GM19452 (cell line): ENCODE results near the gene FGFR2.

Source experiments
- ATAC-seq: cut with Tn5 transposase; IDR thresholded peaks from one replicate; pipeline ENCODE4 v1.9.1; 2021; ENCODE audit not compliant: unreplicated experiment

Gene FGFR2

DNA sequence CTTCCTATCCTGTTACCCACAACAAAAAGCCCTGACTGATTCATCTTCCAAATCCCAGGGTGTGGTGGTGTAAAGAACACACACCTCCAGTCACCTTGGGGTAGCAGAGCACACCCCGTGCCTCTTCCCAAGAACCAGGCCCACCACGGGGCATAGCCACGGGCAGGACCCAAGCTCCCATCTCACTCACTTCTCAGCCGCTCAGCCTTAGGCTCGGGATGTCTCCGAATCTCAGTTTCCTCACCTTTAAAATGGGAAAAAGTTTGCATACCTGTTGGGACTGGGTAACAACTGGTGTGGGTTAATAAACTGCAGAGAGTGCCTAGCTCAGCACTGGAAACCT, 139.0 kb downstream of the FGFR2 start:
- no peak for ATAC-seq

DNA sequence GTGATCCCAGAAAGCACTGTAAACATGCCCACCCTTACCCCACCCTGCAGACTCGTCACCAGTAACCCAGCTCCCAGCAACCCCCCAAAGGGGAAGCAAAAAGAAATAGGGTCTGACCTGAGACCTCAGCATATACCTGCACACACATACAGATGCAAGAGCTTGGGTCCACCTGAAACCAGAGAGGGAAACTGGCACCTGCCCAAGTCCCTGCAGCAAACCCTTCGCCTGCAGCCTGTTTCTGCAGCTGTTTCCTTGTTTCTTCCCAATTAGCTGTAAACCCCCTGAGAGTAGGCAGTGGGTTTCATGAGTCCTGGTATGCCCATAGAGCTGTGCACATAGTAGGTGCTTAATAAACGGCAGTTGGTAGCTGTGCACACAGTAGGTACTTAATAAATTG, 140.5 kb downstream of the FGFR2 start:
- no peak for ATAC-seq

DNA sequence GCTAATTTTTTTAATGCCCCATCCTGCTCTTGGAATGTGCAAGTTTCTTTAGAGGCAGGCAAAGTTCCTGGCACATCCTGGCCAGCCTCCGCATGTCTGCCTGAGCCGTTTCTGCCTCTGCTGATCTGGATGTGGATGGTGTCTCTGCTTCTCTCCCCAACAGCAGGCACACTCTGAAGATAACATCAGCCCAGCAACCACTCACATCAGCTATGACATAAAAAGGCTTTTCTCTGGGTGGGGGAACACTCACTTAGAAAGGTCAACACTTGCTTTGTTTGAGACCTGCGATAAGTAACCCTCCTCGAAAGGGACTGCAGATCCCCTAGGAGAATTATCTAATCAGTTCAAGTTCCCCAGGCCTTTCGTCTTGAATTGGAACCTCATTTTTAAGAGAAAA, 142.9 kb downstream of the FGFR2 start:
- ATAC-seq, result no peak

DNA sequence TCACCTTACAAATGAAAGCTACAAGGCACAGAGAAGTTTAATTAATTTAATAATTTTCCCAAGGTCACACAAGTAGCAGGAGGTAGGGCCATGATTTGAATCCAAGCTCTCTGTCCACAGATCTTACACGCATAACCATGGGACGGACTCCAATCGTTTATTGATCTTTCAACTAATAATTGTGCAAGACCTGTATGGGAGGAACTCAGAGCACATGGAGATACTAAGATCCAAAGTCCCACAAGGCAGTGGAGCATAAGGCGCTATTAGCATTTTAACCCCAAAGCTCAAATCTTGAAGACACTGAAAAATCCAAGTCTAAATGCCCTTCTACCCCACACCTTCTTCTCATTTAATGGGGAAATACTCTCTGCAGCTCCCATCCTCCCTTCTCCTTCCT, 143.5 kb downstream of the FGFR2 start:
- ATAC-seq, result no peak

DNA sequence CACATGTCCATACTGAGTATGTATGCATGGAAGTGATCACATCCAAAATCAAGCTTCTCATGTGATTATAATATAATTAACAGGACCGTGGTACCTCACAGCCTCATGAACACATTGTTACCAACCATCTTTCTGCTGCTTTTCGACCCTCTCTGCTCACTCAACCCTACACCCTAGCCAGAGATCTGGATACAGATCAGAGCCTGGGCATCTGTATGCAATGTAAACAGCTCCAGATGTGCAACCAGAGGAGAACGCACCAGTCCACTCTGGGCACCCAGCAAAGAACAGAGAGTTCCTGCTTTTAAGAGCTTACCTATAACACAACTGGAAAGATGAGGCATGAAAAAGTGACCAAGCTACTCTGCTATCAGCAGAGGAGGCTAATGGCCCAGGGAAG, 145.1 kb downstream of the FGFR2 start:
- ATAC-seq, result no peak

DNA sequence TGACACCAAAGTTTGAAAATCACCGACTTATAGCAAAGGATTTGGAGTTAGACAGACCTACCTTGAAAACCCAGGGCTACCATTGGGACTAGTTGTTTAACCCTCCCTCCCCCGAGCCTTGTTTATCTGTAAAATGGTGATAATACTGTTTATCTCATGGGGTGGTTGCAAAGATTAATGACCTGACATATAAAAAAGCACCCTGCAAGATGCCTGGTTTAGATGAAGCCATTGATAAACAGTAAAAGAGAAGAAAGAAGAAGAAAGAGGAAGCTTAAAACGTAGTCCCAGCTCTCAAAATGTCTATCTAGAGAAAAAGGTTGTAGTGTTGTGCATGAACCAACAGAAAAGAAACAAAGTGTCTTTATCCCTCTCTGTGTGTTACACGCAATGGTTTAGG, 145.7 kb downstream of the FGFR2 start:
- ATAC-seq, result no peak

DNA sequence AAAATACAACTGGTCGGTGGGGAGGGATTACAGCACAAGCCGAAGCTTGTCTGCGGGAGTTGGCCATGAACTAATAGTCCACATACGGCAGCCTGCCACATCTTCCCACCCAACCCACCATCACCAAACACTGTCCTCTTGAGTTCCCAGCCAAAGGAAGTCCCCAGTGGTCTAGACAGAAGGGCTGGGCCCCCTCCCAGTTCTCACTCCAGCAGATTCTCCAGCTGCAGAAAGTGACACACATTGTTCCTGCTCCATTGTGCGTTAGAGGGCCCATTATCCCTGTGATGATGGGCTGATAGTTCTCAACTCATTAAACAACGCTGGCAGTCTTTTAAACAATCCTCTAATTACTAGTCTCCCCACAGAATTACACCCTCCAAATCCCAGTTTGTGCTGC, 148.0 kb downstream of the FGFR2 start:
- ATAC-seq, result no peak

DNA sequence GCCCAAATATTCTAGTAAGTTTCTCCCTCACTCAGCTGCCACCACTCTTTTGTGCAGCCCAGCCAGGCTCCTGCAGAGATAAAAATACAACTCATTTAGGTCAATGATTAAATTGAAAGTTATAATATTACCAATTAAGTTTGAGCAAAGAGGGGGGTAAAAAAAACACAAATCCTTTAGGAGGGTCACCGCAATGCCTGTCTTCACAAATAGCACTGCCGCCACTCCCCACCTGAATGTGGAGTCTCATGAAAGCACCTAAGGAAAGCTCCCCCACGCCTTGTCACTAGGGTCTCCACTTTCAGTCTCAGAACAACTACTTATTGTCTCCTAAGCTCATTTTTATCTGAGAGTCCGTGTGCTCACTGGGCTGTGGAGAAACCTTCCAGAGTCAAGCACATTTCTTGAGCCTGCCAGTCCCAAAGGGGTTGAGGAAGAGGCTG, 148.7 kb downstream of the FGFR2 start:
- peak; percentile 32 for ATAC-seq

DNA sequence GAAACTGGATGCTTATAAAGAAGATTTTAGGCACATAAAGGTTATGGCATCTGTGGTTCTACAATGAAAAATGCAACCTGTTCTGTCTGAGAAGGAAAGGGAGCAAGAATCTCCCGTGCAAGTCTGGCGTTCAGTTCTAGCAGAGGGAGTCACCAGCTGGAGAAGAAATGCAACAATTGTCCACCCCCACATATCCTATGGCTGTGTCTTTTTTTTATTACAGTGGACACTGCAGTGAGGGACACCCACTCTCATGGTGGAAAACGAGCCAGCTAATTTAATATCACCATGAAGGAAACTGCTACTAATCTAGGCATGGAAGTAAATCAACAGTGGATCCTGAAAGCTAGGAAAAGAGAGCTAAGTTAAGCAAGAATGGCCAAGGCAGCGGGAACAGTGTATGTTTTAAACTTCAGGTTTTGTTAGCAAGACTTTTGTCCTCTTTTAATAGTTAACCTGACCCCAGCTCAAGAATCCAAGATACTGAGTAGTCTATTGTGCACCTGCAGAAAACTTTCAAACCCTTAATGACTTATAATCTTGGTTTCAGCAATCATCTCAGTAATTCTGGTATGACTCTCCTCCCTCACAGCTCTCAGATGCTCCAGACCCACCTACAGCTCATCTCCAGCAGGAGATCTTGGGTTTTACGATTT, 149.3 kb downstream of the FGFR2 start:
- ATAC-seq, result peak; percentile 97

DNA sequence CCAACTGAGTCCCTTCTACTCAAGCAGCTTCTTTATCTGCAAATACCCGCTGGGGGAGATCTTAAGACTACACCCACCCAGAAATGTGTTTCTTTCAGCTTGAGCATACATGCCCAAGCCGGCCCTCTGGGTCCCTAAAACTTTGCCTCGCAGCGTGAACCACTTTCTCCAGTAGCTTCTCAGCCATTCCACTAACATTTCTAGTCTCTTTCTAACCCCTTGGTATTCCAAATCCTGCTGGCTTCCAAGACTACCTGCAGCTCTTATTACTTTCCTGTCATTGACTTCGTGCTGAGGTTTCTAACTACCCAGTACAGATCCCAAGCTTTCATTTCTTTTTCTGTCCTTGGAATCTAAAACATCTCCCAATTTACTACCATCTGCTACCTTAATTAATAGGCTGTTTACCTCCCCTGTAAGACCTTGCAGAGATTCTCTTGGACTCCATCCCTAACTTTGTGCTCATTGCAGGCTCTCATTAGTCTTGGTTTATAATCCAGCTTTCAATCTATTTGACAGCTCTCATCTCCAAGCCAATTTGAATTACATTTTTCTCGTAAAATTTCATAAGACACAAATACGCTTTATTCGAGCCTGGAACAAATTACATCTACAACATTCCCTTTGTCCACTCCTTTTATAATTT, 153.6 kb downstream of the FGFR2 start:
- ATAC-seq, result no peak

DNA sequence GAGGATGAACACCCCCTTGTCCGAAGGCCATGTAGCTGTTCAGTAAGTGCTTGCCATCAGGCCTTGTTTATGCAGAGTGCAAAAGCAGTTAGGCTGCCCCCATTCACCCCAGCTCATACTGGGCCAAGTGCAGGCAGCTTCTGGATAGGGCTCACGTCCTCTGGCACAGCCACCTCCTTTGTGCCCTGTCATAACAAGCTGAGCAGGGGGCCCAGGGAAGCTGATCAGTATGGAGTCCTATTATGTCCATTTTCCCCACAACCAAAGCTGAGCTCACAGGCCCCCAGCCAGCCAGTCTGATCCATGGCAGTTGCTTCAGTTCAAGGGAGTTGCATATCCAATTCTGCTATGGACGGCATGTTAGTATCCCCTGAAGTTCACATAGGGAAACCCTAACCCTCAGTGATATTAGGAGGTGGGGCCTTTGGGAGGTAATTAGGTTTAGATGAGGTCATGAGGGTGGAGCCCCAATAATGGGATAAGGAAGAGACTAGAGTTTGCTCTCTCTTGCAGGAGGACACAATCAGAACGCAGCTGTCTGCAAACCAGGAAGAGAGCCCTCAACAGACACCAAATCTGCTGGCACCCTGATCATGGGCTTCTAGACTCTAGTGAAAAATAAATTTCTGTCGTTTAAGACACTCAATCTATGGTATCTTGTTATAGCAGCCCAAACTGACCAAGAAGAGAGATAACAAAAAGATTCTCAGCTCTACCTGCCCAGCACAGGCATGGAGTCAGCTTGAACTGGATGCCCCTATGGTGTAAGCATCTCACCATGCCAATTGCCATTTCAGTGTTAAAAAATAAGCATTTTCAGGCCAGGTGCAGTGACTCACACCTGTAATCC, 155.9 kb downstream of the FGFR2 start:
- no peak for ATAC-seq

DNA sequence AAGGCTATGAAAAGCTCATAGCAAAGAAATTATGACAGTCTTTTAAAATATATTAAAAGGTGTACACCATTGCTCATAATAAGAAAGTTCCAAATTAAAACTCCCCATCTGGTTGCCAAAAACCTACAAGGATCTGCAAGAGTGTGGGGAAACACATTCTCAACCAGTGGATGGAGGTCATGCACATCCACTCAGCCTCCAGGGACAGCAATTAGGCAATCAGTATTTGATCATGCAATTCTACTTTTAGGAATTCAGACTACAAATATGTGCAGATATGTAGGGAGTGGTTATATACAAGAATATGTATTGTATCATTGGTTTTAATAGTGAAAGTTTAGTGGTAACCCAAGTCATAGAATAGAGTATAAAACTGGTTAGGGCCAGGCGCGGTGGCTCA, 157.8 kb downstream of the FGFR2 start:
- no peak for ATAC-seq

DNA sequence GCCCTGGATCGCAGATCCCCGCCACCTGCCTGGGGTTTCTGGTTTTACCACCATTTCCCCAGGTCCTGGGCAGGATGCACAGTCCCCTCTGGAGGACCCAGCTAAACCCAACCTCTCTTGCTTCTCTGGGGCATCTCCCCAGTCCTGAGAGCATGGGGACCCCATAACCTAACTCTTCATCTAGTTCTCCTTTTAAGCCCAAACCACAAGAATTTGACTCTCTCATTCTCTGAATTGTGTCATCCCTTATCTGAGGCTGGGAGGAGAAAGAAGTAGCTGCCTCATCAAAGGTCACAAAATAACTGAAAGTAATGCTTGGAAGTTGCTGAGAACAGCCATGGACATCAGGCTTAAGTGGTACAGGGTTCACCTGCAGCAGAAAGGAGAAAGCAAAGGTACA, 159.9 kb downstream of the FGFR2 start:
- no peak for ATAC-seq

DNA sequence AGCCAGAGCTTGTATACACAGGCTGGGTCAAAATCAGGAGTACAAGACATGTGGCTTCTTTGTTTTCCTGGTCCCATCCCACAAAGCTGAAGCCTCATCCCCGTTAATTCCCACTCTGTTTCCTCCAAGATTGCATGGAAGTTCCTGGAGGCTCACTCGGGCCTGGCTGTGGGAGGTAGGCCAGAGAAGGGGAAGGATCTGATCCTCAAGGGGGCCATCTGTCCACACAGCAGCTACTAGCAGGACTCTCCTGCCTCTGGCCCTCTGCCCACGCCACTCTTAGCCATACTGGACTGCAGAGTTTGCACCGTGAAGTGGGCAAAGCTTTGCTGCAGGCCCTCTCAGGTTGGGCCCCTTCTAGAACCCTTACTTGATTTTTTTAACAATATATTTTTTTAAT, 160.6 kb downstream of the FGFR2 start:
- no peak for ATAC-seq

DNA sequence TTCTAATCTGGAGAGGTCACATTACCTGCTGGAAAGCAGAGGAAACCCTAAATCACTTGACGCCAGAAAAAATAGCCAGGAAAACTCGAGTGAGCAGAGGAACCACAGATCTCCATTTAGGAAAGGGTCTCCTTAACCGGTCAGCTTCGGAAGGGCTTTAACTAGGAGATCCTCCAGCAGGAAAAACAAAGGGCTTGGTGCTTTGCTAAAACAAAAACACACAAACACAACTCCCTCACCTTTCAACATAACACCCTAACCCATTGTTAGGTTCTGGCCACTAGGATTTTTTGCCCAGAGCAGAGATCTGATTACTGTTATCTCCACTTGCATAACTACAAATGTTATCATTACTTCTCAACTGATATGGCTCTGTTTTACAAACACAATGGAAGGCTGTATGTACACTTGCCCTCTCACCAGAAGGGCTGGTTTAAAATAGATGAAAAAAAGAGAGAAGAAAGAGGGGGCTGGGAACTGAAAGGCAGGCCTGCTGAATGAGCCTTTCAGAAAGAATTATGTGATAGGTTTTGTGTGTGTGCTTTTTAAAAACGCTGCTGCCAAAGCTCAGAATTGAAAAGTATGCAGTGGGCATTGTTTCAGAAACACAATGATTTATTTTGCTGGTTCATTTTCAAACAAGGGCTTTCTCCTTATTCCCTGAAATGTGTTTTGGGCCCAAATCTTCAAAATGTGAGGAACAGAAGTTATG, 161.5 kb downstream of the FGFR2 start:
- ATAC-seq, result no peak

DNA sequence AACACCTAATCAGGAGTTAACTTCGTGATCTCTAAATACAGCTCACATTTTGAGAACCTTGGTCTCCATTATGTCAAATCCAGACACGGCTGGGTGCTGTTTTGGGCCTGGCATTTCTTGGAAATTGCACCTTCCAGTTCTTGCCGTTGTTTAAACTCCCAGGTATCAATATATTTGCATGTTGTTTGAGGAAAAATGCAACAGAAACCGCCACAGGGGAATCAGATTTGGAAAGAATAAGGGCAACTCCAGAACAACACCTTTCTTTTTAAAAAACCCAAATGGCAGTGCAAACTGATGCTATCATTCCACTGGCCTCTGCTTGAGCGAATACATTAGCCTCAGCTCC, 162.0 kb downstream of the FGFR2 start:
- no peak for ATAC-seq

DNA sequence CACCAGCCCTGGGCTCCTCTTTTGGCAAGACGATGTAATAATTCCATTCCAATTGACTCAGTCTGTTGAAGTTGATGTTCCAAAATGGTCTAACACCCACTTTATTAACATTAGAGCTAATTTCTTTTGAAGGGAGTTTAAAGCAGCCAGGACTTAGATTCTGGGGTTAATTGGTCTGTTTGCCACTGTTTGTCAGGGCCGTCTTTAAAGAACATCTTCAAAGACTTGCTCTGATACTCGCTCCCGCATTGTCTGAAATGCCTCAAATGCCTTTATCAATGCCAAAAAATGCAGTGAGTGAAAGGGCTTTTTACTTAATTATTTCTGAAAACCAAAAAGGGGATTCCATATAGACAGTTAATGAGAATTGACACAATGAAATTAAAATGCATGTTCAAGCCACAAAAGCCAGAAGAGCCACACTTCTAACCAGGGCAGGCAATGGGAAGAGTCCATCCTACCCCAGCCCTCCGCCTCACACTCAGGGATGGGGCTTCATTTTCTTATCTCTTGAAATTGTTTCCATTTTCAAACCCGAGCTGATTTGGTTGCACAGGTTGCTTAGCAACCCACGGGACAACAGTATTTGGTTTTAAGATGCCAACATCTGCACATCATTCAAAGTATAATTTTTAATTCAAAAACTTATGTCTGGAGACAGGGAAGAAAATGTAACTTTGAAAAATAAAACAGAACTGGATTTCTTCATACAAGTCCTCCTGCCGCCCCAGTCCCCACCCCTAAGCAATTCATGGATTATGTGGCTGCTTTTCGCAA, 163.0 kb downstream of the FGFR2 start:
- no peak for ATAC-seq

DNA sequence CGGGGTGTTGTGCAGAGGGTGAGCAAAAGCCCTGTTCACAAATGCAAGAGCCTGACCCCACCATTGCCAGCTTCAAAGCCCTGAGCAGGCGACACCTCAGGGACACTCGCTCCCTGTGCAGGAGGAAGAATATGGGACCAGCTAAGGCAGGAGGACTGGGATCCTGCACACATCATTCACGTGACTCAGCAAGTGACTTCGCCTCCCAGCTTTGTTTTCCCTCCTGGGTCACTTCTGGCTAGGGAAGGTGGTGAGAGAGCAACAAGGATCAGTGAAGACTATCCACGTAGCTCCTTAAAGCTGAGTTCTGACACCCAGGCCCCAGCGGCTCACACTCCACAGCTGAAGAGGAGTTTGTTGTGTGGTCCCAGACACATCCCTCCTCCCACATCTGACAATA, 164.3 kb downstream of the FGFR2 start:
- ATAC-seq, result no peak

DNA sequence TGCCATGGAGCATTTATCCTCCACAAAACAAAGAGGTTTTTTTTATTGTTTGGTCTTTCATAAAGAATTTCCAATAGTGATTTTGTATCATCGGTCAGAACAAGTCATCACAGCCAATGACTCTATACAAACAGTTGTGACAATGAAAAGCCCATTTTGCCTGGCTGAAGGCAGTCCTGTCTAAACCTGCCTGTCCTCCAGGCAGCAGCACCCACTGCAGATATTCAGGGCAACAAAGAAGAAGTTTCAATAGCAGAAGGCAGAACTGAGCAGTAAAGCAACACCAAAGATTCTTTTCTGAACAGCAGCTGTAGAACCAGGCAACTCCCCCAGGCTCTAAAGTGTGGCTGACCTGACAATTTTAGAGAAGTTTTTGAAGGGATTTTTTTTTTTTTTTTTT, 169.4 kb downstream of the FGFR2 start:
- ATAC-seq, result no peak
